KG1 (cell line): ENCODE data around the gene NHLRC4.
"Not testable (repeated sequence)": the region's sequence is repeated elsewhere in the genome, so short reads cannot be mapped to it uniquely, and the experiment has no call there.

Source experiments
- DNase-seq: peaks from one replicate; lab custom pipeline; 2025; lab: John Stamatoyannopoulos, UW

NHLRC4 gene

DNA sequence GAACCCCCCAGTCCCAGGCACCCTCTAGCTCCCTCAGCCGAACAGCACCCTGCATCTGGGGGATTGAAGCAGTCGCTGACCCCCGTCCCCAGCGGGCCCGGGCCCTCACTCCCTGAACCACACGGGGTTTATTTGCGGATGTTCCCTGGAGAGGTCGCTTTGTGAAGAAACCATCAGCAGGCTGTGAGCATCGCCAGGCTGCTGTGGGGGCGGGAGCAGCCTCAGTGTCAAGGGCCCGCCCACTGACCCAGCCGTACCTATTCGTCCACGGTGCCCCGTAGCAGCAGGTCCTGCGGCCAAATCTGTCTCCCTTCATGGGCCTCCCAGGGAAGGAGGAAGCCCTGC is 16.6 kb downstream of the NHLRC4 start:
- DNase-seq: no peak

DNA sequence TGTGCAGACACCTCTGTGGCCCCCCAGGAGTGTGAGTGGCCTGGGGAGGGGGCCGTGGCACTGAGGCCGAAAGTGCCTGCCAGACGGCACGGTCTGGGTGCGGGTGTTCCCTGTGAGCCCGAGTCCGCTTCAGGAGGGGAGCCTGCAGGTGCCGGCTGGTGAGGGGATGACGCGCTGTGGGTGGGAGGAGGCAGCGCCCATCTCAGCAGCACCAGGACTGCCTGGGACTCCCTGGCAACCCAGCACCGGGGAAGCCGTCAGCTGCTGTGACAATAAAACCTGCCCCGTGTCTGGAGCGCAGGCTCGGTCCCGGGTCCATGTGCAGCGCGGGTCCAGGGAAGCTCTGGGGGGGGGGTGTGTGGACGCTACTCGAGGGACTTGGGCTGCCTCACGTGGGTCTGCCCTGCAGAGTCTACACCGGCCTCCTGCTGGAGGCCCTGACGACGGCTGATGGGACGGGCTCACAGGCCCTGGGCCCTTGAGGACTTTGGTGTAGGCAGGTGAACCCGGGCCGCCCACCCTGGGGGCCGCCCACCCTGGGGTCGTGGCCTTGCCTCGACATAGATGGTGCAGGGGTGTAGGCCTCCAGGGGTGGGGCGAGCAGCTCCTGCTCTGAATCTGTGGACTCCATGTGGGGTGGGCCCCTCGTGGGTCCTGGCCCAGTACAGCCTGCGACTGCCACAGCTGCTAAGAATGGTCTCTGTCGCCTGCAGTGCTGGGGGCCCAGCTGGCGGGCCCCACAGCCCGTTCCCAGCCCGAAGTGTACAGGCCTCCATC is 17.2 kb downstream of the NHLRC4 start:
- no peak for DNase-seq

DNA sequence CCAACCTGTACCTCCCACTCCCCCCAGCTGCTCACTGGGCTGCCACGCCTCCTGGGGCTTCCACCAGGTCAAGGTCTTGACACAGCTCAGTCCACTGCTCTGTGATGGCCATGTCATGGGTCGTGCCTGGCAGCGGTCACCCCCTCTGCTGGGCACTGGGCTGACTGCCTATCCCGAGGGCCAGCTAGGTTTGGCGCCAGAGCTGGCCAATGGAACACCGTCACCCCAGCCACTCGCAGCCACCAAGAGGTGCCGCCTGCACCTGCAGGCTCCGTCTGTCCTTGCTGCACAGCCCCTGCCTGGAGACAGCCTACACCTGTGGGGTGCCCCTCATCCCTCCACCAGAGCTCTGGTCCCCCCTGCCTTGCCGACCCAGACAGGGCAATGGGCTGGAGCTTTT is 18.5 kb downstream of the NHLRC4 start:
- no peak for DNase-seq

DNA sequence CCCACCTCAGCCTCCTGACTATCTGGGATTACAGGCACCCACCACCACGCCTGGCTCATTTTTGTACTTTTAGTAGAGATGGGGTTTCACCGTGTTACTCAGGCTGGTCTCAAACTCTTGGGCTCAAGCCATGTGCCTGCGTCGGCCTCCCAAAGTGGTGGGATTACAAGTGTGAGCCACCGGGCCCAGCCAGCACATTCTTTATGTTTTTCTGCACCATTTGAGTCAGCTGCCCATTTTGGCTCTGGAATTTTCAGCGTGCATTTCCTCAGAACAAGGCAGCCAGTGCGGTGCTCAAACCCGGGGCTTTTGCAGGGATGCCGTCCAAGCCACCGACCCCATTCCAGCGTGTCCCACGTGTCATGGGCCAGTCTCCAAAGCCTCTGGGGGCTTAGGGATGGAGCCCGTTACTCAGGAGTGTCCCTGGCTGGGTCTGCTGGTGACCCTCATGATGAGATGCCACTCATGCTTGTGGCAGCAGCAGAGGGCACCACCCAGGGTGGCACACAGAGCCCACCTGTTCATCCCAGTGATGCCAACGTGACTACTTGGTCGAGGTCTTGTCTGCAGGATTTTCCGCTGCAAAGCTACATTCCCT is 19.3 kb downstream of the NHLRC4 start:
- DNase-seq: no peak

DNA sequence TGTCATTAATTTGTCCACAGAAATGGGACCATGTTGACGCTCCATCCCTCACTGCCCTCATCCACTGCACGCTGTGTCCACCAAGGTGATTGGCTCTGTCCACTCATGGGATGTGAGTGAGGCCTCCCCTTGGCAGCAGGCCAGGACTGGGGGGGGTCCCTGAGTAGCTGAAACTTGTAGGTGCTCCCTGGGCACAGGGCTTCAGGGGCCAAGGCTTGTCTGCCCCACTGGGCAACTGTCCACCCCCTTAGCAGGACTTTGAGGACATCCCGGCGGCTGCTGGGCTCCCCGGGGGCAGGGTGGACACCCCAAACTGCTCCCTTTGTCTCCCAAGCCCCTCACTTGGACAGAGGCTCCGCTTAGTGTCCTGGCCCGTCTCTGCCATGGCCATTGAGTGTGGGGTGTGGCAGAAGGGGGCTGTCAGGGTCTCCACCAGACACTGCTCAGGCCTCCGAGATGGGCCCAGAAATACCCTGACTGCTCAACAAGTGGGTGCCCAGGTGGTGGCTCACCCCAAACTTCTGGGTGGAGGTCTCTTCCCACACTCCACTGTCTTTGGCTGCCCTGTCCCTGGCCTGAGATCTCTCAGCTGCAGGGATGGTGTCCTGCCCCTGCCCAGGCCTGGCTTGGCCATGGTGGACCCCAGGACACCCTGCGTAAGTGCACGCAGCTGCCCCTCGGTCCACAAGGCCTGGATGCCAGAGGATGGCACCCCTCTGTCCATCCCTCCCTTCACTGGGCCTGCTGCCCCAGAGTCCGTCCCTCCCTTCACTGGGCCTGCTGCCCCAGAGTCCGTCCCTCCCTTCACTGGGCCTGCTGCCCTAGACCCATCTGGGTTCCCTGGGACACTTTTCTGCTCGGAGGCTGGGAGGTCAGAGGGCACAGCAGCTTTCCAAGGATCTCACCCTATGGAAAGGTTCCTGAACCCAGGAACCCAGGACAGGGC is 20.1 kb downstream of the NHLRC4 start:
- DNase-seq: no peak

DNA sequence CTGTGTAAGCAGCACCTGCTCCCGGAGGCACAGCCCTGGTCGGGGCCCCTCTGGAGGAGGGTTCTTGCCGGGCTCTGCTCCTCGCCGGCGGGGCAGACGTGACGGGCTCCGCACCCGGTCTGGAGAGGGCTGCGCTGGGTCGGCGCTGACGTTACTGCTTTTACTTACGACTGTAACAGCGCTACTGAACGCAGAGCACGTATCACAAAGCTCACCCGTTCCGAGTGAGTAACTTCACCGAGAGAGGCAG is 21.8 kb downstream of the NHLRC4 start:
- no peak for DNase-seq

DNA sequence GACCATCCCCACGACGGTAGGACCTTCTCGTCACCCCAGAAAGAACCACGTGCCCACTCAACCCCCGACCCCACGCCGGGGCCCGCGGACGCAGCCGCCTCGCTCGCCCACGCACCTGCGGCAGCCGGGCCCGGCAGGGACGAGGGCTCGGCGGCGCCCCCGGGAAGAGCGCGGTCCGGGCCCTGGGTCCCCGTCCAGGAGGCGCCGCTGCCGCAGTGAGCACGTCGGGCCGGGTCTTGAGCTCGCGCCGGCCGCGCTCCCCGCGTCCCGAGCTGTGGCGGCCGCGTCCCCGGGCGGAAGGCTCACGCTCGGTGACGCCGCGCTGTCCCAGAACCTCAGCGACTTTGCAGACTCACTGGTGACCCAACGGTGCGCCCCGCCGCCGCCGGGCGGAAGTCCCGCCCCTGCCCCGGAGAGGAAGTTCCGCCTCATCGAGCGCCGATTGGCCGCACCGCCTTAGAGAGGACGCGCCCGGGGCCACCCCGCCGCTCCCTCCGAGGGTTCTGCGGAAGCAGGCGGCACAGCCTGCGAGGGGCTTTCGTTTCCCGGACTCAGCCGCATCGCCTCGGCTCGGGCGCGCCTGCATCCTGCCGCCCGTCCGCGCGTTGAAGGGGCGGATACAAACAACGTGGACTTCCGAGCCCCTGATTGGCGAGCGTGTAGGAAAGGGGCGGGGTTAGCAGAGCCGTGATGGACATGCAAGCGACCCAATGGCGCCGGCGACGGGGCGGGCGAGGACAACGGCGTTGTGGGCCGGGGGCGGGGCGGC is 22.3 kb downstream of the NHLRC4 start:
- DNase-seq: peak; percentile 97

DNA sequence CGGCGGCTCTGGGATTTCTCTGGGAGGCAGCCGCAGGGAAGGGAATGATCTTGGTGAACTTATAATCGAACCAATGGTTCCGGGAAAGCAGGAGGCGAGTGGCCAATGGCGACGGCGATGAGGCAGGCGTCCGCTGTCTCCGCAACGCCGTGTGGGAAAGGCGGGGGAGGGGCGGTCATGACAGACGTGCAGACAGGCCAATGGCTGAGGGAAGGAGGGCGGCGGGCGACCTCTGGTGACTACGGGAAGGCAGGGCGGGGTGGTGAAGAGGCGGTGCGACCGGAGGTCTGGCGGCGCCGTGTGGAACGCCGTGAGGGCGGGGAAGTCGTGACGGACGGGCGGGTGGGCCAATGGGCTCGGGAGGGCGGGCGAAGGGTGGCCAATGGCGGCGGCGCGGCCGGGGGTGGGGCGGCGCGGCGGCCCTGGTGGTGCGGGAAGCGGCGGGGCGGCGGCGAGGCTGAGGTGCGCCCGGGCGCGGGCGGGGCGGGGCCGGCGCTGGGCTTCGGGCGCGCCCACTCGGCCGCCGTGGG is 22.9 kb downstream of the NHLRC4 start, which contains the start of gene RAB40C:
TSS of gene RAB40C (plus strand) at position 409 of the 530 bp plus-strand sequence. CDS start 226 bp downstream, outside the sequence.
- DNase-seq: peak; percentile 97

DNA sequence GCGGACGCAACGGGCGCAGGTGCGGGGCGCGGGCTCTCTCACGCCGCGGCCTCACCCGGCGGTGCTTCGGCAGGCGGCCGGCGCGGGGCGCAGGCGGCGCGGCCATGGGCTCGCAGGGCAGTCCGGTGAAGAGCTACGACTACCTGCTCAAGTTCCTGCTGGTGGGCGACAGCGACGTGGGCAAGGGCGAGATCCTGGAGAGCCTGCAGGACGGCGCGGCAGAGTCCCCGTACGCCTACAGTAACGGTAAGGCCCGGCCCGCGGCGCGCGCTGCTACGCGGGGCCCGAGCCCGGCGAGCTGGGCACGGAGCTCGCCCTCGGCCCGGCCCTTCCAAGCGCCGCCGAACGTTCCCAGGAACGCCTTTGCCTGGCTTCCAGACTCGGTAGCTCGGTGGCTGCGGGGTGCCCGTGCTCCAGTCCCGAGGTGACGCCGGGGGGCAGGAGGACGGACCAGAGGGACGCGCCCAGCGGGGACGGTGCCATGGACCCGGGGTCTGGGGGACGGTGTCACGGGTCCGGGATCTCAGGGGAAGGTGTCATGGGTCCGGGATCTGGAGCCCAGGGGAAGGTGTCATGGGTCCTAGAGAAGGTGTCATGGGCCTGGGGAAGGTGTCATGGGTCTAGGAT is 23.5 kb downstream of the NHLRC4 start:
- DNase-seq: no peak

DNA sequence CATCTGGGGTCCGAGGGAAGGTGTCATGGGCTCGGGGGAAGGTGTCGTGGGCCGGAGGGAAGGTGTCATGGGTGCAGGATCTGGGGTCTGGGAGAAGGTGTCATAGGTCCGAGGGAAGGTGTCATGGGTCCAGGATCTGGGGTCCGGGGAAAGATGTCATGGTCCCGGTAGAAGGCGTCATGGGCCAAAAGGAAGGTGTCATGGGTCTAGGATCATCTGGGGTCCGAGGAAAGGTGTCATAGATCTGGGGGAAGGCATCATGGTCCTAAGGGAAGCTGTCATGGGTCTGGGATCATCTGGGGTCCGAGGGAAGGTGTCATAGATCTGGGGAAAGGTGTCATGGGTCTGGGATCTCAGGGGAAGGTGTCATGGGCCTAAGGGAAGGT is 24.0 kb downstream of the NHLRC4 start:
- DNase-seq: no peak

DNA sequence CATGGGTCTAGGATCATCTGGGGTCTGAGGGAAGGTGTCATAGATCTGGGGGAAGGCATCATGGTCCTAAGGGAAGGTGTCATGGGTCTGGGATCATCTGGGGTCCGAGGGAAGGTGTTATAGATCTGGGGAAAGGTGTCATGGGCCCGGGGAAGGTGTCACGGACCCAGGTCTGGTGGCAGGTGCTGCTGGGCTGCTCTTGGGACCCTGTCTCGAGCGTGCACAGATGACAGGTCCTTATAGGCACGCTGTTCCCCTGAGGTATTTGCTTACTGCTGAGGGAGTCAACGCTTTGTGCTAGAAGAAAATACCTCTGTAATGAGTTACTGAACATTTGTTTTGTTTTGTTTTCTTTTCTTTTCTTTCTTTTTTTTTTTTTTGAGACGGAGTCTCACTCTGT is 24.4 kb downstream of the NHLRC4 start:
- no peak for DNase-seq

DNA sequence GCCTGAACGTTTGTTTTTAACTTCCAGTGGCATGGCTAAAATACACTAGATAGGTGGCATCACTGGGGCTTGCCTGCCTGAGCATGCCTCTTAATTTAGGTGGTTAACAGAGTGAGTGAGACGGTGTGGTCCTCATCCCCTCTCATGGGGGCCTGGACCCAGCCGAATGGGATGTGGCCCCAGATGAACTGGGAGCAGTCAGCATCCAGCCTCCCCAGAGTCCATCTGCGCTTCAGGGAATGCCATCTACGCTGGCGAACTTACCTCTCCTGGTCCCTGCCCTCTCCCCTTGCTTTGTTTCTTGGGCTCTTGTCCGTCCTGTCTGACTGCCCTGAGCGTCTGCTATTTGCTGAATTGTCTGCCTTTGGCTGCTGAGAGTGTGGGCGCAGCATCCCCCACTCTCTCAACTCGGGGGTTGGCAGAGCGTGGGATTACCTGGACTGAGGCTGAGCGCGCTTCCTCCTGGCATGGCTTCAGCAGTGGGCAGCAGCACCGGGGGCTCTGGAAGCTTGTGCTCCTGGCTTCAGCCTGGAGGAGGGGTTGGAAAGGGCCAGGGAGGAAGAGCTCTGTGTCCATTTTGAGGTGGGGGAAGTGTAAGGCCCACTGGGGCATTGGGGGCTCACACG is 25.2 kb downstream of the NHLRC4 start:
- DNase-seq: no peak

DNA sequence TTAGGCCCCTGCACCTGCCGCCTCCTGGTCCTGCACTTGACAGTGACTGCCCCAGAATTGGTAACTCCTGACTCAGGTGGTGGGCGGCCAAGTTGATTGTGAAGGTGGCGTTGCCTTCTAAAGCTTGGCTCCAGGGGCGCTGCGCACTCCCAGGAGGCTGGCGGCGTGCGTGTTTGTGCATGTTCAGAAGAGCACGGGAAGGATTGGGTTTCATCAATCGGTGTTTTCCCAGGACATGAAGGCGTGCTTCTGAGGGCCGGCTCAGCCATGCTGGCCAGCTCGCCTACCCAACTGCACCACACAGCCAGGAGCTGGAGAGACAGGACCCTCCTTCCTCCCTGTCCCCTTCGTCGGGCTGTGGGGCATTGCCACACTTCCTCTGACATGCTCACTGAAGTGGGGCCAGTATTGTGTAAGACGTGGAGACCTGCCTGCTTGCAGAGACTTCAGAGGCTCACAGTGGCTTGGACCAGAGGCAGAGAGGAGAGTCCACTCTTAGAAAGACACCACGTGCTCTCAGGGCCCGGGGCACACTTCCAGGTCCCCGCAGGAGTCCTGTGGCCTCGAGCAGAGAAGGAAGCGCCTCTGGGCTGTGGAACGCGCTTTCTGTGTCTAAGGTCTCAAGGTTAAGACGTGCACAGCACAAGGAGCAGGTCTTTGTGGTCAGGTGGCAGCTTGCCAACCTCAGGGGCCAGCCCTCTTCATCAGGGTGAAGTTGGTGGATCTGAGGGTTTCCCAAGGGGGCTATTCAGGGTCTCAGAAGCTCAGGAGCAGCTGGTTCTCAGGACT is 25.9 kb downstream of the NHLRC4 start:
- DNase-seq: no peak

DNA sequence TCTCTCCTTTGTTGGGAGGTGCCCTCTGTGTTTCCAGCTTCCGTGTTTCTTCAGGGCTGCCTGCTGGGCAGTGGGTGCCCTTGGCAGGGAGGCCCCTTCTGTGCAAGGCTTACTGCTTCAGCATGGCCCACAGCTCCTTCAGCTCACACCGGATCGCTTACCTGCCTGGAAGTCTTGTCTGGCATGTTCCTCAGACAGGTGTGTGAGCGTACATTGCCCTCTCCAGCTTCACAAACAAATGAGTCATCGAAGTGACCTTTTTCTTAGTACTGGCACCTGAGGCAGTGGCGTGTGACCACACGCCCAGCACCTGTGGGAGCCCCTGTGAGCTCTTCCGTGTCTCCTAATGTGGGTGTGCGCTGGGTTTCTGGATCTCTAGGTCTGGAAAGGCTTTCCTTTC is 26.6 kb downstream of the NHLRC4 start:
- no peak for DNase-seq

DNA sequence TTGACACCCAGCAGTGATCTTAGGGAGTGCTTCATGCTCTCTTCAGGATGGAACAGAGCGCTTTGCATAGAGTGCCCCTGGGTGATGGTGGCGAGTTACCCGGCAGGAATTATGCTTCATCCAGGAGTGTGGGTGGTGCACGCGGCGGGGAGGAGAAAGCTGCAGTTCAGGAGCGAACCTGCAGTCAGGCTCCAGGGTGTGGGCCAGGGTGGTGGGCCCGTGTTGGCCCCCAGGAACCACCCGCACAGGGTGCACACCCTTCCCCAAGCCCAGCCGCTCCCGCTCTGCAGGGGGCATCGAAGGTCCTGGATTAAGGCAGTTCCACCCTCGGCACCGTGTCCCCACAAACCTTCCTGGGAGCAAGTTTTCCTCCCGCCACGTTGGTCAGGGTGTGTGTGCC is 27.0 kb downstream of the NHLRC4 start:
- no peak for DNase-seq

DNA sequence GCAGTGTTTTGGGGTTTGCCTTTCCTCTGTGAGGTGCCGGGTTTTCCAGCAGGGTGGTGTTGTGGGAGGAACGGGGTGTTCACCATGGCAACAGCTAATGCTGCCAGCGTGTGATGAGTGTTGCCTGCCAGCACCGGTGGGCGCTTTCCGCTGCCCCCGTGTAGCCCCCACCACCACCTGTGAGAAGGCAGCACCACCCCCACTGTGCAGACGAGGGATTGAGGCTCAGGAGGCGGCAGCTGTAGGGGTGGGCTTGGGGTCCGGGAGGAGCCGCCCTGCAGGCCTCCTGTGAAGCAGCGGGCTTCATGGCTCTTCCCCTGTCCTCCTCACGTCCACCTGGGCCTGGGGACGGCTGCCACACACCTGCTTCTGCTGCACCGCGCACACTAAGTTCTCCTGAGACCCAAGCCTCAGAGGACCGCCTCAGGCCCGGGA is 28.3 kb downstream of the NHLRC4 start:
- DNase-seq: no peak

DNA sequence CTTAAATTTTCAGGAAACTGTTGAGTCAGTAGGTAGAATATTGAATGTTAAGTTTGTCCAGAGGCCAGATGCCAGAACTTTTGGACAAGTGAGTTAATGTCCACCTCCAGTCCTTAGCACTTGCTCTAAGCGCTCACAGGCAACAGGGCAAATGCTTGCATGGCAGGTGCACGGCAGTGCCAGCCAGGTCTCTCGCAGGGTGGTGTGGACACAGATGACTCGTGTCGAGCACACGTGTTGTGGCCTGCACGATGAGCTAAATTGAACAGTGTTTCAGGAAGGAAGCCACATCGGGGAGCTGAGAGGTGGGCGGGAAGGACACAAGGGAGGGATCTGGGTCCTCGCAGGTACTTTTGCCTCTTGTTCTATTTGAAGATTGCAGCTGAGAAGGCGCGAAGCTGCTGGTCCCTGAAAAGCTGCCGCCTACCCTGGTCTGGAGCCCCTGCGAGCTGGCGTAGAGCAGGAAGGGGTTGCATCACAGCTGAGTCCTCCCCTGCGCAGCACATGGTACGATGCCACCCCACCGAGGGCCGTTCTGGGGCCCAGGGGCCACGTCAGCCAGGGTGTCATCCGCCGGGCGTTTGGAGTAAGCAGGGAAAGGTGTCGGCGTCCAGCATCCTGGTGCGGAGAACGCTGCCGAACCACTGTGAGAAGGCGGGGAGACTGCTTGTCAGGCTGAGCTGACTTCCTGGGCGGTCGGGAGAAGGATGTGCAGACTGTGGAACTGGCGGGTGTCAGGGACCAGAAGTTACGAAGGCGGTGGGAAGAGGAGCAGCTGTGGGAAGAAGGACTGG is 29.3 kb downstream of the NHLRC4 start:
- DNase-seq: no peak

DNA sequence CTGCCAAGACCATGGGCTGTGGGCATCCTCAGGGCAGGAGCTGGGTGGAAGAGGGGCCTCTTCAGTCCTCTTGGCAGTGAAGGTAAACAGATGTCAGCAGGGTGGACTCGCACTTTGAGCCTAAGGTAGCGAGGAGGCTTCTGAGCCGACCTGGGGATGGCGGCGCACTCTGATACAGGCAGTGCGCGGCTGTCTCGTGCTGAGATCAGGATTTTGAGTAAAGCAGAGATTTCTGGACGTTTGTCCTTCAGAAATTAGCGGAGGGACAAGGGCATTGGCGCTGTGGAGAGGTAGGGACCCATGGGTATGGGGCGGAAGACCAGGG is 29.9 kb downstream of the NHLRC4 start:
- DNase-seq: no peak

DNA sequence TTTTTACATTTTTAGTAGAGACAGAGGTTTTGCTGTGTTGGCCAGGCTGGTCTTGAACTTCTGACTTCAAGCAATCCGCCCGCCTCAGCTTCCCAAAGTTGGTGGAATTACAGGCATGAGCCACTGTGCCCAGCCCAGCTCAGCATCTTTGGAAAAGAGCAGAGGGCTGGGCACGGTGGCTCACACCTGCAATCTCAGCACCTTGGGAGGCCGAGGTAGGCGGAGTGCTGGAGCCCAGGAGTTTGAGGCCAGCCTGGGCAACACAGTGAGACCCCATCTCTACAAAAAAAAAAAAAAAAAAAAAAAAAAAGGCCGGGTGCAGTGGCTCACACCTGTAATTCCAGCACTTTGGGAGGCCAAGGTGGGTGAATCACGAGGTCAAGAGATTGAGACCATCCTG is 30.9 kb downstream of the NHLRC4 start:
- not testable (repeated sequence) for DNase-seq
